Neural progenitor cell (in vitro differentiated cells): Measurements from ENCODE around the gene AOC1. TPM values are rescaled to one million over a fixed set of nuclear protein-coding genes. Genes with fewer than 3 reads are reported as not detected.
A peak's percentile ranks its signal among the peaks of the same experiment; 100 is the strongest.

ENCODE experiments used
- DNase-seq: peaks from one replicate; pipeline ENCODE4 v3.0.0-alpha.2; 2016; ENCODE audit warnings: low spot score
- H2AFZ ChIP-seq: fragments of 200-600 bp; sonication (generic); replicated peaks from 2 replicates; pipeline ENCODE4 v1.6.1; 2016; ENCODE audit warnings: antibody characterized with exemption
- H3F3A ChIP-seq: fragments of 200-600 bp; sonication (generic); 2 replicates; pipeline ENCODE4 v1.6.1; 2016; ENCODE audit warnings: antibody characterized with exemption, low read depth
- H3K27ac ChIP-seq: fragments of 200-600 bp; sonication (generic); 2 replicates; pipeline ENCODE4 v1.5.1; 2016; ENCODE audit warnings: mild to moderate bottlenecking
- H3K27me3 ChIP-seq: fragments of 200-600 bp; sonication (generic); 2 replicates; pipeline ENCODE4 v1.6.1; 2016; ENCODE audit warnings: mild to moderate bottlenecking, moderate library complexity
- H3K36me3 ChIP-seq: fragments of 200-600 bp; sonication (generic); 2 replicates; pipeline ENCODE4 v1.5.1; 2016
- H3K4me1 ChIP-seq: fragments of 200-600 bp; sonication (generic); 2 replicates; pipeline ENCODE4 v1.6.1; 2016; ENCODE audit warnings: mixed run types
- H3K4me2 ChIP-seq: fragments of 200-600 bp; sonication (generic); 2 replicates; pipeline ENCODE4 v1.6.1; 2016
- H3K4me3 ChIP-seq: fragments of 200-600 bp; sonication (generic); 2 replicates; pipeline ENCODE4 v1.5.1; 2016
- H3K79me2 ChIP-seq: fragments of 200-600 bp; sonication (generic); 2 replicates; pipeline ENCODE4 v1.6.1; 2016; ENCODE audit warnings: low read depth
- H3K9ac ChIP-seq: fragments of 200-600 bp; sonication (generic); 2 replicates; pipeline ENCODE4 v1.6.1; 2016
- H3K9me3 ChIP-seq: fragments of 200-600 bp; sonication (generic); 2 replicates; pipeline ENCODE4 v1.5.1; 2016; ENCODE audit warnings: low read depth
- H4K20me1 ChIP-seq: fragments of 200-600 bp; sonication (generic); 2 replicates; pipeline ENCODE4 v1.6.1; 2016; ENCODE audit warnings: low read depth
- H3K27ac Mint-ChIP-seq: 3 replicates; pipeline ENCODE4 v1.8.0; 2021; ENCODE audit warnings: mixed read lengths
- H3K27me3 Mint-ChIP-seq: 2 replicates; pipeline ENCODE4 v1.8.0; 2022; ENCODE audit warnings: low read depth, mild to moderate bottlenecking, inconsistent platforms, moderate library complexity, mixed read lengths; ENCODE audit not compliant: insufficient read depth
- H3K36me3 Mint-ChIP-seq: 3 replicates; pipeline ENCODE4 v1.8.0; 2021; ENCODE audit warnings: mixed read lengths
- H3K4me1 Mint-ChIP-seq: 3 replicates; pipeline ENCODE4 v1.8.0; 2021; ENCODE audit warnings: mixed read lengths
- H3K4me3 Mint-ChIP-seq: 3 replicates; pipeline ENCODE4 v1.8.0; 2021; ENCODE audit warnings: mild to moderate bottlenecking, moderate library complexity, mixed read lengths
- H3K9me3 Mint-ChIP-seq: 3 replicates; pipeline ENCODE4 v1.8.0; 2020; ENCODE audit warnings: mixed read lengths
- EZH2 ChIP-seq: fragments of 200-600 bp; sonication (generic); IDR thresholded peaks from 2 replicates; pipeline ENCODE4 v1.6.1; 2017; ENCODE audit warnings: antibody characterized with exemption, mild to moderate bottlenecking, moderate library complexity
- EZH2phosphoT487 ChIP-seq: fragments of 200-600 bp; sonication (generic); IDR thresholded peaks from 2 replicates; pipeline ENCODE4 v1.6.1; 2017; ENCODE audit warnings: antibody characterized with exemption
- total RNA-seq: library from RNA; depleted of rRNA; stranded (reverse); fragments of >200 nt; gene quantifications from 2 replicates; pipeline ENCODE4 v1.2.3, GENCODE V29; 2015; ENCODE audit warnings: low replicate concordance
- TF ChIP-seq, protein P1 (sequence below): fragments of 200-600 bp; sonication (generic); IDR thresholded peaks from 2 replicates; pipeline ENCODE4 v1.5.1; 2017; ENCODE audit warnings: antibody characterized with exemption, mild to moderate bottlenecking

The AOC1 gene
- total RNA-seq, 1 donor from 2014 or later, result not detected

- Histone ChIP-seq H3K79me2 (no peaks in the 10 kb centered on the region), H3K4me1 (no peaks in the 10 kb centered on the region), H4K20me1 (no peaks in the 10 kb centered on the region), H3K9me3 (peaks cover 3% of the 10 kb centered on the region), H3K9ac (no peak overlapping the region), H3K4me2 (no peak overlapping the region), H3K4me3 (no peak overlapping the region), H2AFZ (no peak overlapping the region), H3K27me3 (peaks cover 20% of the 10 kb centered on the region), H3K27ac (no peak overlapping the region), H3K36me3 (no peaks in the 10 kb centered on the region), H3F3A (no peaks in the 10 kb centered on the region)
- H3K4me3 Mint-ChIP-seq, result peak overlapping the region; percentile 13
- peaks cover 22% of the 10 kb centered on the region for H3K27me3 Mint-ChIP-seq
- H3K27ac Mint-ChIP-seq, result no peak overlapping the region
- DNase-seq, result peak; percentile 84
- TF ChIP-seq EZH2phosphoT487, result no peak
- TF ChIP-seq, protein P1, sequence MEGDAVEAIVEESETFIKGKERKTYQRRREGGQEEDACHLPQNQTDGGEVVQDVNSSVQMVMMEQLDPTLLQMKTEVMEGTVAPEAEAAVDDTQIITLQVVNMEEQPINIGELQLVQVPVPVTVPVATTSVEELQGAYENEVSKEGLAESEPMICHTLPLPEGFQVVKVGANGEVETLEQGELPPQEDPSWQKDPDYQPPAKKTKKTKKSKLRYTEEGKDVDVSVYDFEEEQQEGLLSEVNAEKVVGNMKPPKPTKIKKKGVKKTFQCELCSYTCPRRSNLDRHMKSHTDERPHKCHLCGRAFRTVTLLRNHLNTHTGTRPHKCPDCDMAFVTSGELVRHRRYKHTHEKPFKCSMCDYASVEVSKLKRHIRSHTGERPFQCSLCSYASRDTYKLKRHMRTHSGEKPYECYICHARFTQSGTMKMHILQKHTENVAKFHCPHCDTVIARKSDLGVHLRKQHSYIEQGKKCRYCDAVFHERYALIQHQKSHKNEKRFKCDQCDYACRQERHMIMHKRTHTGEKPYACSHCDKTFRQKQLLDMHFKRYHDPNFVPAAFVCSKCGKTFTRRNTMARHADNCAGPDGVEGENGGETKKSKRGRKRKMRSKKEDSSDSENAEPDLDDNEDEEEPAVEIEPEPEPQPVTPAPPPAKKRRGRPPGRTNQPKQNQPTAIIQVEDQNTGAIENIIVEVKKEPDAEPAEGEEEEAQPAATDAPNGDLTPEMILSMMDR, result peak; percentile 96
- peaks cover 29% of the 10 kb centered on the region for H3K4me1 Mint-ChIP-seq
- no peaks in the 10 kb centered on the region for H3K36me3 Mint-ChIP-seq
- peaks cover 9% of the 10 kb centered on the region for H3K9me3 Mint-ChIP-seq
Observed at GRCh38 chr7:150898475-150899011, 46.2 kb downstream of the AOC1 start.

DNA sequence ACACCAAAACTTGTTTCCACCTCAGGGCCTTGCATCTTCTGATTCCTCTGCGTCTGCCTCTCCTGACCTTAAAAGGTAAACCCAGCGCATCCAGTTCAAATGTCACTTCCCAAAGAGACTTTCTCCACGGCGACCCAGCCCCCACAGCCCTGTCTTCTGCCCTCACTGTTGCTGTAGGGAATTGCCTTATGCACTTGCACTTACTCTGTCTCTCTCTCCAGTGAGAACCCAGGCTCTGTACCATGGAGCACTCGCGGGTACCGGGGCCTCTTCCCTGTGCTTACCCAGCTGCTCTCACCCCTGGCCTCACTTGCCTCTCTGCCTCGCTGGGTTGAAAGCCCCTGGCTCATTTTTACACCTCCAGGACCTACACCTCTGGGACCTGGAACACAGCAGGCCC lies 48.4 kb downstream of the AOC1 start:
- Mint-ChIP-seq H3K27me3 (peaks cover 24% of the 10 kb centered on the region), H3K36me3 (no peaks in the 10 kb centered on the region), H3K27ac (peak overlapping the region; percentile 72), H3K4me3 (no peak overlapping the region), H3K9me3 (no peaks in the 10 kb centered on the region), H3K4me1 (peaks cover 29% of the 10 kb centered on the region)
- Histone ChIP-seq H3K36me3 (no peaks in the 10 kb centered on the region), H3K79me2 (no peaks in the 10 kb centered on the region), H3K4me3 (no peak overlapping the region), H3K9ac (no peak overlapping the region), H3K4me2 (no peak overlapping the region), H3F3A (no peaks in the 10 kb centered on the region), H3K9me3 (no peaks in the 10 kb centered on the region), H4K20me1 (no peaks in the 10 kb centered on the region), H3K27me3 (peaks cover 20% of the 10 kb centered on the region), H3K4me1 (no peaks in the 10 kb centered on the region), H2AFZ (no peak overlapping the region), H3K27ac (no peak overlapping the region)
- no peak for DNase-seq
- TF ChIP-seq EZH2, result no peak
- TF ChIP-seq, protein P1, result no peak
- TF ChIP-seq EZH2phosphoT487, result no peak

DNA sequence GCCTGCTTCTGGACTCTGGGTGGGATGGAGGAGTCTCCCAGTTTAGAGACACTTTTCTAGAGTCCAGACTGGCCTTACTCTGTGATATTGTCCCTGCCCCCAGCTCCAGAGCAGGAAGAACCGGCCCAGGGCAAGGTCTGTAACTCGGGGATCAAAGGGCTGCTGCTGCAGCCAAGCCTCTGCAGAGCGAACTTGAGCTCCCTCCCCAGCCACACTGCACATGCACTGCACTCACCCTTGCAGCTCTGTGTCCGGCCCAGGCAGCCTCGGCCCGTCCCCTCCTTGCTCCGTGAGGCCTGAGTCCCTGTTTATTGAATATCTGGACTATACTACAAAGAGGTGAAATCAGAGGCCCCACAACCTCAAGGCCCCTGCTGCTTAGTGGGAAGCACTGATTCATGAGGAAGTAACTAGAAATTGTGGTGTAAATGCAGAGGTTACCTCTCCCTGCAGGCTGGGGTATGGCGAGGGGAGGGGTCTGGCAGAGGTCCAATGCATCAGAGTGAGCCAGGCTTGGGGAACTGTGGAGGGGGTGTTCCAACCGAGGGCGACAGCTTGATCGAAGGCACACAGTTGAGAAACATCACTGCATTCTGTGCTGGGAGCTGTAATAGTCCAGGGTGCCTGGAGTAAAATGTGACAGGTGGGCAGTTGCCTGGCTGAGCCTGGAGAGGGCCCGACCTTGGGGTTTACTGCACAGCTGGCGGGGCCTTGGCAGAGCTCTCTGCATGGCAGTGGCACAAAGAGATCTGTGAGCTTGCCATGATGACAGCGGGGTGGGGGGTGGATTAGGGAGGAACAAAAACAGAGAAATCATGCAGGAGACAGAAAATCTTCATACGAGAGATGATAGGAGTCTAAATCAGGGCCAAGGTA lies 49.1 kb downstream of the AOC1 start:
- no peaks in the 10 kb centered on the region for H3K36me3 ChIP-seq
- H3K4me3 ChIP-seq, result no peak overlapping the region
- H3K4me2 ChIP-seq, result no peak overlapping the region
- no peak overlapping the region for H3K9ac ChIP-seq
- peaks cover 29% of the 10 kb centered on the region for H3K4me1 Mint-ChIP-seq
- no peaks in the 10 kb centered on the region for H4K20me1 ChIP-seq
- no peak overlapping the region for H3K4me3 Mint-ChIP-seq
- H3K27ac Mint-ChIP-seq, result peak overlapping the region; percentile 25
- H3K9me3 ChIP-seq, result no peaks in the 10 kb centered on the region
- no peaks in the 10 kb centered on the region for H3K9me3 Mint-ChIP-seq
- H3K79me2 ChIP-seq, result no peaks in the 10 kb centered on the region
- H3K27me3 Mint-ChIP-seq, result peaks cover 23% of the 10 kb centered on the region
- no peak overlapping the region for H2AFZ ChIP-seq
- TF ChIP-seq EZH2 (no peak), EZH2phosphoT487 (no peak)
- TF ChIP-seq, protein P1, result no peak
- DNase-seq, result no peak
- no peak overlapping the region for H3K27ac ChIP-seq
- H3K27me3 ChIP-seq, result peaks cover 25% of the 10 kb centered on the region
- no peaks in the 10 kb centered on the region for H3K36me3 Mint-ChIP-seq
- no peaks in the 10 kb centered on the region for H3K4me1 ChIP-seq
- H3F3A ChIP-seq, result no peaks in the 10 kb centered on the region
